ENCODE data around the gene DDAH2. TPM values are rescaled to one million over a fixed set of nuclear protein-coding genes. Genes with fewer than 3 reads are reported as not detected.

The DDAH2 gene, protein sequence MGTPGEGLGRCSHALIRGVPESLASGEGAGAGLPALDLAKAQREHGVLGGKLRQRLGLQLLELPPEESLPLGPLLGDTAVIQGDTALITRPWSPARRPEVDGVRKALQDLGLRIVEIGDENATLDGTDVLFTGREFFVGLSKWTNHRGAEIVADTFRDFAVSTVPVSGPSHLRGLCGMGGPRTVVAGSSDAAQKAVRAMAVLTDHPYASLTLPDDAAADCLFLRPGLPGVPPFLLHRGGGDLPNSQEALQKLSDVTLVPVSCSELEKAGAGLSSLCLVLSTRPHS
- polyA plus RNA-seq = 100 to 1,000 TPM in 1 of 3 donors, 10 to 100 TPM in 2; 58.5 to 112 (median 74.9) TPM

DNA sequence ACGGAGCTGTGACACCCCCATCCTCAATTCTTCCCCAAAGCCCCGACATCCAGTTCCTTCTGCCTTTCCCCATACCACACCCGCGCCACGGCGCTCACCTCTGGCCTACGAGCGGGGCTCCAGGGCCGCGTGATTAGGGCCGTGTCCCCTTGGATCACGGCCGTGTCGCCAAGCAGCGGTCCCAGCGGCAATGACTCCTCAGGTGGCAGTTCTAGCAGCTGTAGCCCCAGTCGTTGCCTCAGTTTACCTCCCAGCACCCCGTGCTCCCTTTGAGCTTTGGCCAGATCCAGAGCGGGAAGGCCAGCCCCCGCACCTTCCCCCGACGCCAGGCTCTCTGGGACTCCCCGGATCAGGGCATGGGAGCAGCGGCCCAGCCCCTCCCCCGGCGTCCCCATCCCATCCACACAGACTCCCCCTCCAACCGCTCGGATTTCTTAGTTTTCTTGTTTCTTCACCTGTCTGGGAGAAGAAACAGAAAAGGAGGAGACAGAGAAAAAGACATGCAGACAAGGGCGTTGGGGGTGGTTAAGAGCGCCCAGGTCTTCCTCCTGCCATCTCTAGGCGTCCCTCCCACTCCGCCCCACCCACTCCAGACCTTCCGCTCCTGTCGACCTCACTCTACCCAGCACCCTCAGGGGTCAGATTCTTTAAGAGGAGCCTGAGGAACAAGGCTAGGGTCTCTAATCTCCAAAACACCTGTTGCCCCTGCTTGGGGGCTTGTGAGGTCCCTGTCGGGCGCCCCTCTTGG lies at the start of gene DDAH2:
Gene DDAH2 (minus strand): TSS at position 533 of the 748 bp plus-strand sequence. CDS start 138 bp downstream, at position 395.
- Mint-ChIP-seq H3K27me3 (ENCODE audit: low read depth in 3 of 3) (peaks cover 0 to 6% (median 2%) of the 10 kb centered on the region in 3 donors), H3K36me3 (peaks cover 4 to 46% (median 22%) of the 10 kb centered on the region in 3 donors), H3K27ac (peak within 1 kb of the TSS; percentile 83 to 98 (median 94)), H3K4me1 (peaks cover 72 to 76% of the 10 kb centered on the region in 2 donors), H3K4me3 (peak within 1 kb of the TSS; percentile 97 to 99 (median 99)), H3K9me3 (no peaks in the 10 kb centered on the region)
- no peak for DNase-seq

DNA sequence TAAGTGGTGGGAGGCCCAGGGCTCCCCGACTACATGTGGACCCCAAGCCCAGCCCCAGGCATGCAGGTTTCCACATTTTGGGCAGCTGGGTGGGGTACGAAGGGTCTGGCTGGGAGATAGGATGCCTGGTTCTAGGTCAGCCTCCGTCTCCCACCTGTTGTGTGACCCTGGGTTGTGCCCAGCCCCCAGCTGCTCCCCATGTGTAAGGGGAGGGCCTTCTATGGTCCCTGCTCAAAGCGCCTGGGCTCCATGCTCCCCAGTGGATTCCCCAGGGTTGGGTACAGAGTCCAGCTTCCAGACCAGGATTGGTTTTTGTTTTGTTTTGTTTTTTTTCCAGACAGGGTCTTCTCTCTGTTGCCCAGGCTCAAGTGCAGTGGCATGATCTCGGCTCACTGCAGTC lies 49.1 kb upstream of the DDAH2 start:
- H3K27ac Mint-ChIP-seq = no peak overlapping the region

DNA sequence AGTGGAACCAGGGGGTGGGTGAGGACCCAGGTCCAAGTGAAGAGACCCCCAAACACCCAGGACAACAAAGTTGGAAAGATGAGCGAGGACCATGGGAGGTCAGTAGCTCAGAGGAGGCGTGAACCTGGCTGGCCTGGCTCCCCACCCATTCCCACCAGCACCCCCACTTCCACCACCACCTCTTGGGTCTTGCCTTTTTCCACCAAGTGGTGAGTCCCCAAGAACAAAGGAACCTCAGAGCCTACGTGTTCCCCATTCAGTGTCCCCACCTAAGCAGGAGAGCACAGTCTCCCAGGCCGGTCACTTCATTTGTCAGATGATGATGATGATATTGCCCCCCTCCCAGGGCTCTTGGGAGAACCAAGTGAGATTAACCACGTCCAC lies 48.6 kb upstream of the DDAH2 start:
- Mint-ChIP-seq H3K4me3 (no peak overlapping the region), H3K27ac (peak overlapping the region in 4 of 6 donors; percentile 24 to 49 (median 40))

More for the DNA sequence above, 49.1 kb upstream of the DDAH2 start:
- Mint-ChIP-seq H3K27me3 (ENCODE audit: low read depth in 3 of 3) (peaks cover 0 to 4% (median 0%) of the 10 kb centered on the region in 3 donors), H3K4me1 (peaks cover 10 to 22% of the 10 kb centered on the region in 2 donors), H3K36me3 (peaks cover 0 to 8% (median 0%) of the 10 kb centered on the region in 3 donors), H3K9me3 (no peaks in the 10 kb centered on the region), H3K4me3 (no peak overlapping the region)
- DNase-seq = no peak

DNA sequence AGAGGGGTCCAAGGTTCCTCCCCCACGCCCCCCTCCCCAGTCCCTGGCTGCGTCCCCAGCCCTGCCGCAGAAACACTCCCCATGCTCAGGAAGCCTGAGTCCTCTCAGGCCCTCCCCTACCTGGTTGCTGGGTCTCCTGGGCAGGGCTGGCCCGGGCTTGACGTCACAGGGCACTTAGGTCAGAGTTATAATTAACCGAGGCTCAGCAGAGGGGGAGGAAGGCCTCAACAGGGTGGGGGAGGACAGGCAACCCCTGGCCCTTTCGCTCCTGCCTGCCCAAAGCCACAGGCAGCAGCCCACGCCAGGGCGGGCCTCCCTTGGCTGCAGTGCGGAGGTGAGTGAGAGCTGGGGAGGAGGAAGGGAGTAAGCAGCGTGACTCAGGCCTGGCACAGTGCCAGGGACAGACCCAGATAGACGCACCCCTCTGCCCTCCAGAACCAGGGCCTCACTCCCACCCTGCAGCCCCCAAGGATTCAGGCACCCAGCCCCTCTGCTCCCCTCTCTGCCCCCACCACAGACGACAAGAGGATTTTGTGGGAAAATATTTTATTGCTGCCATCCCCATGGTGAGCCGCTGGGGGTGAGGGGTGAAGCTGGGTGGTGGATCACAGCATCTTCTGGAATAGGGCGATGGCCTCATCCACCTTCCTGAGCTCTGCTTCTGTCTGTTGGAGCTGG lies 48.0 kb upstream of the DDAH2 start, which contains the start of gene VWA7:
Gene VWA7 (minus strand): TSS at position 340 of the 678 bp plus-strand sequence. CDS start 549 bp downstream, outside the sequence.
- peak within 1 kb of the TSS; percentile 24 to 57 (median 42) for H3K27ac Mint-ChIP-seq
- no peaks in the 10 kb centered on the region for H3K9me3 Mint-ChIP-seq
- peak; percentile 59 to 67 (median 64) for DNase-seq
- peak within 1 kb of the TSS in 3 of 5 donors; percentile 35 to 56 (median 38) for H3K4me3 Mint-ChIP-seq
- peaks cover 0 to 3% (median 0%) of the 10 kb centered on the region in 3 donors for H3K36me3 Mint-ChIP-seq
- peaks cover 16 to 31% of the 10 kb centered on the region in 2 donors for H3K4me1 Mint-ChIP-seq
- peaks cover 0 to 2% (median 2%) of the 10 kb centered on the region in 3 donors for H3K27me3 Mint-ChIP-seq (ENCODE audit: low read depth in 3 of 3)

More for the DNA sequence above, 48.6 kb upstream of the DDAH2 start:
- Mint-ChIP-seq H3K4me1 (peaks cover 14 to 27% of the 10 kb centered on the region in 2 donors), H3K9me3 (no peaks in the 10 kb centered on the region), H3K27me3 (ENCODE audit: low read depth in 3 of 3) (peaks cover 0 to 2% (median 2%) of the 10 kb centered on the region in 3 donors), H3K36me3 (peaks cover 0 to 4% (median 0%) of the 10 kb centered on the region in 3 donors)
- DNase-seq = no peak

DNA sequence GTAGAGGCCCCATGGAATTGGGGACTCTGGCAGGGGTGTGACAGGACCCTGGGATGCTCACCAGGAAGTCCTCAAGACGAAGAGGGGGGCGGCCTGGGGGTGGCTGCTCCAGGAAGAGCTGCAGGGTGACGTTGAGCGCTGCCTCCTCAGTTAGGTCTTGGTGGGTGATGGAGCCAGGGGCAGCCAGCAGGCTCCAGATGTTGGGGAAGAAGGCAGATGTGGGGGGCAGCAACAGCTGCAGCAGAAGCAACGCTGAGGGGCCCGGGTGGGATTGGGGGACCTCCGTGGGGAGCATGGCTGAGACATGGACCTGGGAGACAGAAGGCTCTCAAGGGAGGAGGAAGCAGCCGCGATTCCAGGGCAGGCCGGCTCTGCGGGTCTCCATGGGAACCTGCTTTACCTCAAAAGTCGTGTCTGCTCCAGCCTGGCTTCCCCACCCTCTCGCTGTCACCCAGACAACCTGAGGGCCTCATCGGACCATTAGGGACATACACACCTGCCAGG lies 47.4 kb upstream of the DDAH2 start:
- Mint-ChIP-seq H3K27me3 (ENCODE audit: low read depth in 3 of 3) (peaks cover 0 to 2% (median 2%) of the 10 kb centered on the region in 3 donors), H3K4me3 (peak overlapping the region in 3 of 5 donors; percentile 11 to 38 (median 17)), H3K36me3 (peaks cover 0 to 3% (median 0%) of the 10 kb centered on the region in 3 donors), H3K9me3 (no peaks in the 10 kb centered on the region), H3K4me1 (peaks cover 17 to 34% of the 10 kb centered on the region in 2 donors), H3K27ac (peak overlapping the region in 4 of 6 donors; percentile 7 to 57 (median 32))
- DNase-seq = no peak

DNA sequence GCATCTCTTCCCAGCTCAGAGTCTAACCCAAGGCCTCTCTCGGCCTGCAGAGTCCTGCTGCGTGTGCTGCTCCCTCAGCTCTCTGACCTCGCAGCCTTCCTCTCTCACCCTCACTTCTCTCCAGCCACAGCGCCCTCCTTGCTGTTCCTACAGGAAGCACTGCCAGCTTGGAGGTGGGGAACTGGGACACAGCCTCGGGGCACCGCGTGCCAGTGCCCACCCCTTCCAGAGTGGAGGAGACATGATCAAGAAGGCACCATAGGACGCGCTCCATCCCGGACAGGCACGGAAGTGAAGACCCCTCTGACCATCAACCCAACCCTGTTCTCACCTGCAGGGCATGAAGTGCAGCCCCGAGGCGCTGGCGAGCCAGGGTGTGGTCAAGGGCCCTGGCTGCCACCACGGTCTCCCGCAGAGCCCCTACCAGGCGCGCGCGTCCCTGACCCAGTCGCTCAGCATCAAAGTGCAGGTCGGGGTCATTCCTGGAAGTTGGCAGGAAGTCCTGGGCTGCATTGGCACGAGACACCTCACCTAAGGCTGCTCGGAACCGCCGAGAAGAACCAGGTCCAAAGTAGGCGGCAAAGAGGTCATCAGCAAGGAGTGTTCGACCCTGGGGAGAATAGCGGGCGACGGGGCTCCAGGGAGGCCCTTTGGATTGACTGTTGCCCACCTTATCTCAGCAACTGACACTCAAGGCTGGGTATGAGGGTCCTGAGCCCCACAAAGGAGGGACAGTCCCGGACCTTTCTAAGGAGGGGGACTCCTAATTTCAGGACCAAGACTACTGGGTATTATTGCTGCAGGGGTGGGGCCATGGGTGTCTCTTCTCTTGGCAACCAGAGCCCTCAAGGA lies 46.8 kb upstream of the DDAH2 start:
- peaks cover 0 to 2% (median 2%) of the 10 kb centered on the region in 3 donors for H3K27me3 Mint-ChIP-seq (ENCODE audit: low read depth in 3 of 3)

DNA sequence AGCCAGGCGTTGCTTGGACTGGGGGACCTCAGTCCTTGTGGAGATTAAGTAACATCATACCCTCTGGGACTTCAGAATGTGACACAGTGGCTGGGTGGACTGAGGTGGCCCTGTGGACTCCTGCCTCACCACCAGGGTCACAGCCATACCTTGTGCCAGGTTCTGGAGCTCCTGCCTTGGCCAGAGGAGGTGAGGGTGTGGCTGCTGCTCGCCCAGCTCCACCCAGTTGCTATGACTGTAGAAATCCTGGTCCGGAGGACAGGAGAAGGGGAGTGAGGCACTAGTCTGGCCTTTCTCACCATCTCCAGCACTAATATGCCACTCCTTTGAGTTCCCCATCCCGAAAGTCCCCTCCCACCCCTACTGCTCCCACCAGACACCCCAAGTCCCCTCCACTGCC lies 46.1 kb upstream of the DDAH2 start:
- Mint-ChIP-seq H3K27me3 (ENCODE audit: low read depth in 3 of 3) (peaks cover 0 to 2% (median 2%) of the 10 kb centered on the region in 3 donors), H3K4me3 (no peak overlapping the region), H3K27ac (peak overlapping the region in 2 of 6 donors; percentile 2 to 66), H3K36me3 (no peaks in the 10 kb centered on the region), H3K4me1 (peaks cover 23 to 40% of the 10 kb centered on the region in 2 donors), H3K9me3 (no peaks in the 10 kb centered on the region)
- no peak for DNase-seq

More for the DNA sequence above, 46.8 kb upstream of the DDAH2 start:
- no peak for DNase-seq
- peaks cover 0 to under 1% (median 0%) of the 10 kb centered on the region in 3 donors for H3K36me3 Mint-ChIP-seq
- peaks cover 23 to 40% of the 10 kb centered on the region in 2 donors for H3K4me1 Mint-ChIP-seq
- H3K4me3 Mint-ChIP-seq = peak overlapping the region in 2 of 5 donors; percentile 17 to 38
- peak overlapping the region in 4 of 6 donors; percentile 2 to 66 (median 44) for H3K27ac Mint-ChIP-seq
- H3K9me3 Mint-ChIP-seq = no peaks in the 10 kb centered on the region

DNA sequence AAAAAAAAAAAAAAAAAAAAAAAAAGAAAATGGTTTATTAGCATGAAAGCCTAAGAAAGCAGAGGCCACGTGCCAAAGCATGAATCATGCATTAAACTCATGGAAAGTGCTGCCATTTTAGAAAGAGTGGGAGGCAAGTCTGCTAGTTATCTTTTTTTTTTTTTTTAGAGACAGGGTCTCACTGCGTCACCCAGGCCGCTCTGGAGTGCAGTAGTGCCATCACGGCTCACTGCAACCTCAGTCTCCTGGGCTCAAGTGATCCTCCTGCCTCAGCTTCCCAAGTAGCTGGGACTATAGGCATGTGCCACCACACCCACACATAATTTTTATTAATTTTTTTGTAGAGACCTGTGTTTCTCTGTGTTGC lies 42.9 kb upstream of the DDAH2 start:
- Mint-ChIP-seq H3K27ac (peak overlapping the region in 2 of 6 donors; percentile 31 to 50), H3K27me3 (ENCODE audit: low read depth in 3 of 3) (peaks cover 0 to 2% (median 2%) of the 10 kb centered on the region in 3 donors), H3K9me3 (no peaks in the 10 kb centered on the region), H3K4me3 (peak overlapping the region in 4 of 5 donors; percentile 38 to 69 (median 57)), H3K36me3 (no peaks in the 10 kb centered on the region), H3K4me1 (peaks cover 21 to 39% of the 10 kb centered on the region in 2 donors)
- no peak for DNase-seq

DNA sequence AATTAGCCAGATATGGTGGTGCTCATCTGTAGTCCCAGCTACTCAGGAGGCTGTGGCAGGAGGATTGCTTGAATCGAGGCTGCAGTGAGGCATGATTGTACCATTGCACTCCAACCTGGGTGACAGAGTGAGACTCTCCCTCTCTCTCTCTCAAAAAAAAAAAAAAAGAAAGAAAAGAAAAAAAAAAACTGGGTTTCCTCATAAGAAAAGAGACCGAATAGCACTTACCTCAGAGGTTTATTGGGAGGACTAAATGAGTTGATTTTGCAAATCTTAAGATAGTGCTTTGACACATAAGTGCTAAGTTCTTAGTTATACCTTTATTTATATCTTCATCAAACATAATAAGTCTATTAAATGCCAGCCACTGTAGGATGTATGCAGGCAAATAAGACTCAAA lies 41.8 kb upstream of the DDAH2 start:
- Mint-ChIP-seq H3K27me3 (ENCODE audit: low read depth in 3 of 3) (peaks cover 1 to 2% (median 2%) of the 10 kb centered on the region in 3 donors), H3K4me3 (peak overlapping the region in 1 of 5 donors; percentile 54), H3K27ac (peak overlapping the region in 4 of 6 donors; percentile 11 to 81 (median 69)), H3K4me1 (peaks cover 20 to 33% of the 10 kb centered on the region in 2 donors), H3K36me3 (no peaks in the 10 kb centered on the region), H3K9me3 (no peaks in the 10 kb centered on the region)
- no peak for DNase-seq

DNA sequence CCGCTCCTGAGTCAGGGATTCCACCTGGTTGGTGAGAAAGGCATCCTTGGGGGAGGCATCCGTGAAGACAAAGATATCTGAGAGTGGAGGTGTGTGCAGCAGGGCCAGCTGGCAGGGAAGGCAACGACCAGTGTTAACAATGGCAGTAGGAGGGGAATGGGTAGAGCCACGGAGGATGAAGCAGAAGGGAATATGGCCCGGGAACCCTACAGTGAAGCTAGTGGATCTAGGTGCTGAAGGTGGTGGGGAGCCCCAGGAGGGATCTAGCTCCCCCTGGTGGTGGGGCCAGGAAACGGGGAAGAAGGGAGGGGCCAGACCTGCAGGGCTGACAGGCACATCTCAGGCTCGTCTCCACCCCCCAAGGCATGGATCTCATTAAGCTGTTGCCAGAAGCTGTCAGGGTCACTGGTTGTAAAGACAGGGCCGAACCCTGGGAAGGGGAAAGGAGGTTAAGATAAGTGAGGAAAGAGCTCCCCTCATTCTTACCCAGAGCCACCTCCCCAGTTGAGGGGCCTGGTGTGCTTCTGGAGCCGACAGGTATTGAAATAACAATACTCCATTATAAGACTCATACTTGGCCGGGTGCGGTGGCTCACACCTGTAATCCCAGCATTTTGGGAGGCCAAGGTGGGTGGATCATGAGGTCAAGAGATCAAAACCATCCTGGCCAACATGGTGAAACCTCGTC lies 40.7 kb upstream of the DDAH2 start:
- peaks cover 20 to 28% of the 10 kb centered on the region in 2 donors for H3K4me1 Mint-ChIP-seq
- no peak overlapping the region for H3K4me3 Mint-ChIP-seq
- peaks cover 0 to 2% (median 1%) of the 10 kb centered on the region in 3 donors for H3K27me3 Mint-ChIP-seq (ENCODE audit: low read depth in 3 of 3)
- H3K9me3 Mint-ChIP-seq = no peaks in the 10 kb centered on the region
- DNase-seq = peak; percentile 80 to 83 (median 83)
- no peaks in the 10 kb centered on the region for H3K36me3 Mint-ChIP-seq
- H3K27ac Mint-ChIP-seq = peak overlapping the region in 5 of 6 donors; percentile 10 to 66 (median 40)

DNA sequence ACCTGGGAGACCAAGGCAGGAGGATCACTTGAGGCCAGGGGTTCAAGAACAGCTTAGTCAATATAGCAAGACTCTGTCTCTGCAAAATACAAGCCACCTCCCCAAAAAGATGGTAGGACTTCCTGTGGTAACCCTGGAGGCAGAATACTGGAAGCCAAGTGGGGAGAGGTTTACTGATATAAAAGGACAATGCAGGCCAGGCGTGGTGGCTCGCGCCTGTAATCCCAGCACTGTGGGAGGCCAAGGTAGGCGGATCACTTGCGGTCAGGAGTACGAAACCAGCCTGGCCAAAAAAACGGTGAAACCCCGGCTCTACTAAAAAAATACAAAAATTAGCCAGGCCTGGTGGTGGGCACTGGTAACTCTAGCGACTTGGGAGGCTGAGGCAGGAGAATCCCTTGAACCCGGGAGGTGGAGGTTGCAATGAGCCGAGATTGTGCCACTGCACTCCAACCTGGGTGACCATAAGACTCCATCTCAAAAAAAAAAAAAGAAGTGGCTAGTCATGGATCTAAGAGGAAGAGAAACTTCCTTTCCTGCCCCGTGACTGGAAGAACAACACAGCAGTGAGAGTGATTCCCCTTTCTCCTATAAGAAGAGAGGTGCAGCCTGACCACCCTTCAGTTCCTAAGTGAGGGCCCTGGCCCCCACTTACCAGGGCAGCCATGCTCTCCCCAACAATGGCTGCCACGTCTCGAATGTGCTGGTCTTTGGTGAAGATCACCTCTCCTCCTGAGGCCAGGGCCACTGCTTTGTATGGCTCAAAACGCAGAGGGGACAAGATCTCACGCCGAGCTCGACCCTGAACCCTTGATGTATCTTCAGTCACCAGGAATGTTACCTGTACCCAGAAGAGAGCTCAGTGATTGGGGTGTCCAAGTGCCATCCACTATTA lies 39.5 kb upstream of the DDAH2 start:
- no peak overlapping the region for H3K4me3 Mint-ChIP-seq
- H3K9me3 Mint-ChIP-seq = no peaks in the 10 kb centered on the region
- no peaks in the 10 kb centered on the region for H3K36me3 Mint-ChIP-seq
- peaks cover 0 to 2% (median 1%) of the 10 kb centered on the region in 3 donors for H3K27me3 Mint-ChIP-seq (ENCODE audit: low read depth in 3 of 3)
- H3K27ac Mint-ChIP-seq = peak overlapping the region in 2 of 6 donors; percentile 28 to 49
- H3K4me1 Mint-ChIP-seq = peaks cover 20 to 28% of the 10 kb centered on the region in 2 donors
- DNase-seq = no peak
